Chondrocyte (in vitro differentiated cells): ENCODE data around the gene WDTC1. TPM values are rescaled to one million over a fixed set of nuclear protein-coding genes. Genes with fewer than 3 reads are reported as not detected.

Source experiments
- DNase-seq: peaks from one replicate; pipeline ENCODE4 v3.0.0; 2021; ENCODE audit warnings: mixed read lengths, low spot score
- H3K27ac Mint-ChIP-seq: one replicate; pipeline ENCODE4 v1.8.0; 2021; ENCODE audit warnings: mild to moderate bottlenecking, moderate library complexity, mixed read lengths; ENCODE audit not compliant: unreplicated experiment
- H3K27me3 Mint-ChIP-seq: 2 replicates; pipeline ENCODE4 v1.8.0; 2021; ENCODE audit warnings: low read depth, mixed read lengths
- H3K36me3 Mint-ChIP-seq: 2 replicates; pipeline ENCODE4 v1.8.0; 2021; ENCODE audit warnings: low read depth, mixed read lengths
- H3K4me1 Mint-ChIP-seq: 2 replicates; pipeline ENCODE4 v1.8.0; 2021; ENCODE audit warnings: low read depth, mild to moderate bottlenecking, mixed read lengths
- H3K4me3 Mint-ChIP-seq: one replicate; pipeline ENCODE4 v1.8.0; 2021; ENCODE audit warnings: mild to moderate bottlenecking, moderate library complexity, mixed read lengths; ENCODE audit not compliant: unreplicated experiment
- H3K9me3 Mint-ChIP-seq: 2 replicates; pipeline ENCODE4 v1.8.0; 2021; ENCODE audit warnings: low read depth, mixed read lengths
- total RNA-seq: library from RNA; stranded (reverse); gene quantifications from 3 replicates; pipeline ENCODE4 v1.2.1, GENCODE V29; 2021
- TF ChIP-seq, protein P1 (sequence below): fragments of 200-600 bp; sonication (generic); IDR thresholded peaks from 2 replicates; pipeline ENCODE4 v1.5.0; 2021; ENCODE audit warnings: antibody characterized with exemption, mild to moderate bottlenecking, moderate library complexity

The WDTC1 gene
- total RNA-seq, 1 donor from 2014 or later, result 30.8 TPM

DNA sequence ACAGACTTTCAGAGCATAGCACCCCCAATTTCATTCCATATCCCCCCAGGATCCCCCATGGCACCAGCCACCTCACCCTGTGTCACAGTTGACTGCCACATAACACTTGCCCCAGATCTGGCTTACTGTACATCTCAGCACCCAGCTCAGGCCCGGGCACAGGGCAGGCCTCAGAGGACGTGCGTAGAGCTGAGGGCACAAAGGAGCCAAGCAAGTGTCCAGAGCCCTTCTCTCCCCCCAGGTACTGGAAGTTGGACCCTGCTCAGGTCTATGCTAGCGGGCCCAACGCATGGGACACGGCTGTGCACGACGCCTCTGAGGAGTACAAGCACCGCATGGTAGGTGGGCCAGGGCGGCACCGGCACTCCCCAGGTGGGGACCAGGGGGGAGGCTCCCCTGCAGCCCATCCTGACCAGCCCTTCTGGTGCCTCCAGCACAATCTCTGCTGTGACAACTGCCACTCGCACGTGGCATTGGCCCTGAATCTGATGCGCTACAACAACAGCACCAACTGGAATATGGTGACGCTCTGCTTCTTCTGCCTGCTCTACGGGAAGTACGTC is 99.4 kb downstream of the WDTC1 start:
- TF ChIP-seq, protein P1, sequence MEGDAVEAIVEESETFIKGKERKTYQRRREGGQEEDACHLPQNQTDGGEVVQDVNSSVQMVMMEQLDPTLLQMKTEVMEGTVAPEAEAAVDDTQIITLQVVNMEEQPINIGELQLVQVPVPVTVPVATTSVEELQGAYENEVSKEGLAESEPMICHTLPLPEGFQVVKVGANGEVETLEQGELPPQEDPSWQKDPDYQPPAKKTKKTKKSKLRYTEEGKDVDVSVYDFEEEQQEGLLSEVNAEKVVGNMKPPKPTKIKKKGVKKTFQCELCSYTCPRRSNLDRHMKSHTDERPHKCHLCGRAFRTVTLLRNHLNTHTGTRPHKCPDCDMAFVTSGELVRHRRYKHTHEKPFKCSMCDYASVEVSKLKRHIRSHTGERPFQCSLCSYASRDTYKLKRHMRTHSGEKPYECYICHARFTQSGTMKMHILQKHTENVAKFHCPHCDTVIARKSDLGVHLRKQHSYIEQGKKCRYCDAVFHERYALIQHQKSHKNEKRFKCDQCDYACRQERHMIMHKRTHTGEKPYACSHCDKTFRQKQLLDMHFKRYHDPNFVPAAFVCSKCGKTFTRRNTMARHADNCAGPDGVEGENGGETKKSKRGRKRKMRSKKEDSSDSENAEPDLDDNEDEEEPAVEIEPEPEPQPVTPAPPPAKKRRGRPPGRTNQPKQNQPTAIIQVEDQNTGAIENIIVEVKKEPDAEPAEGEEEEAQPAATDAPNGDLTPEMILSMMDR, result no peak
- no peaks in the 10 kb centered on the region for H3K27me3 Mint-ChIP-seq
- peaks cover 8% of the 10 kb centered on the region for H3K36me3 Mint-ChIP-seq
- H3K4me1 Mint-ChIP-seq, result no peaks in the 10 kb centered on the region
- no peak for DNase-seq
- H3K27ac Mint-ChIP-seq, result no peak overlapping the region
- H3K4me3 Mint-ChIP-seq, result no peak overlapping the region
- H3K9me3 Mint-ChIP-seq, result no peaks in the 10 kb centered on the region

DNA sequence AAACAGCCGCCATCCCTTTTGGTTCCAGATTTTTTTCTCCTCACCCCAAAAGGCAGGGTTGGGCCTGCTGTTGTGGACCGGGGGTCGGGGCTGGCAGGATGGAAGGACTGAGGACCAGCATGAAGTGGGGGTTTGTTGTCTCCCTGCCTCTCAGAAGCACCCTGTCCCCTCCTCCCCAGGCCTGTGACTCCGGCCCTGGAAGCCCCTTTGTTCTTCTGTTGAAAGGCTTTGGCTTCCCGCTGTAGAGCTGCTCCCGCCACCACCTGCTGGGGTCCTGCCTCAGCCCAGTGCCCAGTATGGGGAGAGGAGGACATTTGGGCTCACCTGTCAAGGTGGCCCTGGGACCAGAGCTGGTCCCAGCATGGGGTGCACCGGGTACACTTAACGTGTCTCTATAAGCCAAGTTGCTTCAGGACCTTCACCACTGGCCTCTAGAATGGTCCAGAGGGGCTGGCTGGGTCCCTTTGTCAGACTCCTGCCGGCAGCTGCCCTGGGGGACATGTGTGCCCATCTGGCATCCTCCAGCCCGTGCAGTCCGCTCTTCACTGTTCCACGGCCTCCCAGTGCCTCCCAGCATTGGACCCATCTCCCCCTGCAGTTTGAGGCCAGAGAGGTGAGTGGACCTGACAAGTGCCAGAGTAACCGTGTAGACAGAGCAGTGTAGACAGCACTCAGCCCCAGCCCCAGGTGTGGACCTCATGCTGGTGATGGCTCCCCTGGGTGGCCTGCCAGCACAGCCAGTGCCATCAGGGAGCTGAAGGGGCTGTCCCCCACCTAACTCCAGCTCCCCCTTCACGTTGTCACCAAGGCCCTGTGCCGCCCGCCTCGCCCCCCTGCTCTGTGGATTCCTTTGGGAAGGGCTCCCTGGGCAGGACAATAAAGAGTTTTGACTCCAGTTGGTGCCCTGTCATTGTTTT is 101.3 kb downstream of the WDTC1 start:
- H3K9me3 Mint-ChIP-seq, result no peaks in the 10 kb centered on the region
- no peak overlapping the region for H3K27ac Mint-ChIP-seq
- no peaks in the 10 kb centered on the region for H3K27me3 Mint-ChIP-seq
- no peak for DNase-seq
- TF ChIP-seq, protein P1, result no peak
- peaks cover 10% of the 10 kb centered on the region for H3K4me1 Mint-ChIP-seq
- H3K36me3 Mint-ChIP-seq, result peaks cover 8% of the 10 kb centered on the region
- H3K4me3 Mint-ChIP-seq, result no peak overlapping the region

DNA sequence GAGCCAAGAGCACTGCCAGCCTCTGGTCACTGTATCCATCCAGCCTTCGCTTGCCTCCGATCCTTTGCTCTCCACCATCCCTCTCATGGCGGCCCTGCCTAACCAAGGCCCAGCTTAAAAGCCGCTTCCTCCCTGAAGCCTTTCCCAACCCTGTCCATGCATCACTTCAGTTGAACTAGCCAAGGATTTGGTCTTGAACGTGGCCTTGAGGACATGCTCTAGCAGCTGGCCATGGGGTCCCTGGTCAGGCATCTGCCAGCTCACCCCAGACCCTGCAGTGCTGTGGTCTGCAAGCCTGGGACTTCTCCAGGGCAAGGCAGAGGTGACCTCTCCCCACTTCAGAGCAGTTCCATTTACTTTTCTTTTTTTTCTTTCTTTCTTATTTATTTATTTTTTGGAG is 102.3 kb downstream of the WDTC1 start:
- H3K36me3 Mint-ChIP-seq, result peaks cover 8% of the 10 kb centered on the region
- peaks cover 18% of the 10 kb centered on the region for H3K4me1 Mint-ChIP-seq
- H3K9me3 Mint-ChIP-seq, result no peaks in the 10 kb centered on the region
- DNase-seq, result no peak
- no peak overlapping the region for H3K4me3 Mint-ChIP-seq
- no peak overlapping the region for H3K27ac Mint-ChIP-seq
- TF ChIP-seq, protein P1, result no peak
- no peaks in the 10 kb centered on the region for H3K27me3 Mint-ChIP-seq

DNA sequence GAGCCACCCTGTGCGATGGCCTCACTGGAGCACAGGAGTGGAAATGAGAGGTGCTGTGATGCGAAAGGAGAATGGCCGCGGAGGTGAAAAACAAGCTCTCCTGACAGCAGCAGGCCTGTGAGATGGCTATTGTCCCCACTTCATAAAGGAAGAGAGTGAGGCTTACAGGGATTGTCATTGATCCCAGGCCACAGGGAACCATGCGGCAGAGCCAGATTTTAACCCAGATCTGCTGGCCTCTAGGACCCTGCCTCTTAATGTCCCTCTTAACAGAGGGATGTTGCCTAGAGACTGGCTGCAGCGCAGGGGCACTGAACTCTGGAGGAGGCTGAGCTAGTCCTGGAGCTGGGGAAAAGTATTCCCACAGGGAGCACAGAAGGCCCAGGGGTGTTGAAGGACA is 104.3 kb downstream of the WDTC1 start:
- TF ChIP-seq, protein P1, result no peak
- no peak overlapping the region for H3K27ac Mint-ChIP-seq

DNA sequence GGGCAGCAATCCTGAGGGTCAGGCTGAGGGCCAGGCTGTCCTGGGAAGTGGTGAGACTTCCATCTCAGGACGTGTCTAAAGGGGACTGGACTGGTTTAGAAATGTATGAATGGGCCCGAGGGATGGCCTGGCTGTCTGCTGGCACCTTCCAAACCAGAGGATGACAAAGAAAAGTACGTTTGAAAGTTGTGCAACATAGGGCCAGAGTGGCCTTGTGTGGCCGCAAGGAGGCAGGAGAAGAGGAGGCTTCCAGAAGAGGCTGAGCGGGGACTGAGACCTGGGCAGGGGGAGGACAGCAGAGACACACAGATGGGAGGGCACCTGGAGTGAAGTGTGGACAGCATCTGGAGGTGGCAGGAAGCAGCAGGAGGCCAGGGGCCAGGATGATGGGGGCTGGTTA is 104.8 kb downstream of the WDTC1 start:
- no peak overlapping the region for H3K27ac Mint-ChIP-seq
- H3K27me3 Mint-ChIP-seq, result no peaks in the 10 kb centered on the region
- H3K36me3 Mint-ChIP-seq, result peaks cover 5% of the 10 kb centered on the region
- no peak overlapping the region for H3K4me3 Mint-ChIP-seq
- H3K4me1 Mint-ChIP-seq, result peaks cover 24% of the 10 kb centered on the region
- TF ChIP-seq, protein P1, result no peak
- no peaks in the 10 kb centered on the region for H3K9me3 Mint-ChIP-seq
- no peak for DNase-seq

More for the DNA sequence above, 104.3 kb downstream of the WDTC1 start:
- peaks cover 24% of the 10 kb centered on the region for H3K4me1 Mint-ChIP-seq
- H3K4me3 Mint-ChIP-seq, result no peak overlapping the region
- no peaks in the 10 kb centered on the region for H3K27me3 Mint-ChIP-seq
- H3K9me3 Mint-ChIP-seq, result no peaks in the 10 kb centered on the region
- peaks cover 7% of the 10 kb centered on the region for H3K36me3 Mint-ChIP-seq
- DNase-seq, result no peak
